Tibial nerve (tissue), 4 donors: ENCODE measurements around the gene SEC61A2. TPM values are rescaled to one million over a fixed set of nuclear protein-coding genes. Genes with fewer than 3 reads are reported as not detected.

Source experiments
- DNase-seq, 2 donors: peaks; one replicate each; pipeline ENCODE4 v3.0.0-alpha.2; 2019; ENCODE audit warnings: low spot score in 2 of 2
- H3K27ac ChIP-seq, 4 donors: fragments of 200-600 bp; sonication (generic) in 3 of 4; one replicate each; pipeline ENCODE4 v1.5.1; 2017 to 2019; ENCODE audit warnings: mild to moderate bottlenecking in 1 of 4
- H3K27me3 ChIP-seq, 2 donors: fragments of 200-600 bp; sonication (generic) in 1 of 2; one replicate each; pipeline versions ENCODE4 v1.5.1 to v1.6.0; 2017 to 2019
- H3K36me3 ChIP-seq, 3 donors: fragments of 200-600 bp; sonication (generic); one replicate each; pipeline ENCODE4 v1.5.1; 2018 to 2019
- H3K4me1 ChIP-seq, 4 donors: fragments of 200-600 bp; sonication (generic) in 3 of 4; one replicate each; pipeline ENCODE4 v1.5.1; 2017 to 2019
- H3K4me3 ChIP-seq, 4 donors: fragments of 200-600 bp; sonication (generic) in 3 of 4; one replicate each; pipeline ENCODE4 v1.5.1; 2017 to 2019; ENCODE audit warnings: mild to moderate bottlenecking in 1 of 4, moderate library complexity in 1 of 4
- H3K9me3 ChIP-seq, 4 donors: fragments of 200-600 bp; sonication (generic) in 3 of 4; one replicate each; pipeline ENCODE4 v1.5.1; 2017 to 2019
- CTCF ChIP-seq, 5 experiments: fragments of 200-600 bp in 3 of 5; fragments of 450-650 bp in 2 of 5; sonication (generic) in 3 of 5; IDR thresholded peaks; one replicate each; pipeline ENCODE4 v1.5.1; 2016 to 2019; ENCODE audit warnings: antibody characterized with exemption in 5 of 5, mild to moderate bottlenecking in 3 of 5, moderate library complexity in 2 of 5
- EP300 ChIP-seq, 2 donors: sonication (generic); formaldehyde crosslinking; IDR thresholded peaks; one replicate each; pipeline ENCODE4 v1.6.1; 2017; ENCODE audit warnings: antibody characterized with exemption in 2 of 2, mild to moderate bottlenecking in 1 of 2
- POLR2A ChIP-seq, 2 donors: fragments of 450-650 bp; IDR thresholded peaks; one replicate each; pipeline ENCODE4 v1.6.1; 2017; ENCODE audit warnings: antibody characterized with exemption in 2 of 2, mild to moderate bottlenecking in 2 of 2, moderate library complexity in 2 of 2
- WGBS, 2 donors: methylation state at CpG; one replicate each; pipeline ENCODE4 v1.1.5; 2018; 5-methylcytosine and 5-hydroxymethylcytosine counted together
- total RNA-seq, 4 donors: library from RNA; depleted of rRNA; stranded (reverse); fragments of >200 nt; gene quantifications; one replicate each; pipeline ENCODE4 v1.1.0, GENCODE V29; 2016

SEC61A2 gene
- total RNA-seq, 4 donors from 2014 or later, result 9.0 to 12.7 (median 10.9) TPM

- H3K4me1 ChIP-seq, result peaks cover 0 to 64% (median 33%) of the 10 kb centered on the region in 4 donors
- peak overlapping the region; percentile 50 to 90 (median 76) for H3K4me3 ChIP-seq
- no peak for DNase-seq
- no peaks in the 10 kb centered on the region for H3K27me3 ChIP-seq
- 0 to 1% methylated on average over 12 of the region's 12 CpGs for WGBS, 2 donors
- TF ChIP-seq POLR2A (IDR thresholded peaks at IDR 0.05) (no peak), CTCF (IDR thresholded peaks at IDR 0.05) (no peak)
- H3K9me3 ChIP-seq, result no peaks in the 10 kb centered on the region
- peaks cover 0 to 15% (median 0%) of the 10 kb centered on the region in 3 donors for H3K36me3 ChIP-seq
- peak overlapping the region; percentile 69 to 97 (median 90) for H3K27ac ChIP-seq
Observed at GRCh38 chr10:12195281-12195602, 65.8 kb downstream of the SEC61A2 start.

GRCh38 chr10:12195603-12196506, 66.4 kb downstream of the SEC61A2 start, which contains the start of the genes CDC123 and NUDT5:
Gene CDC123 (plus strand): TSS chr10:12196188. CDS start chr10:12196246, 58 bp downstream.
Gene NUDT5 (minus strand): TSS chr10:12195891. CDS start chr10:12186291, 9,600 bp downstream.
- H3K9me3 ChIP-seq, result no peaks in the 10 kb centered on the region
- H3K4me3 ChIP-seq, result peak within 1 kb of the TSS; percentile 50 to 90 (median 76)
- WGBS, 2 donors, result 0% methylated on average over 62 of the region's 62 CpGs
- H3K27me3 ChIP-seq, result no peaks in the 10 kb centered on the region
- TF ChIP-seq CTCF (IDR thresholded peaks at IDR 0.05) (peak in 2 of 5 experiments; percentile 9 to 47), EP300 (IDR thresholded peaks at IDR 0.05) (peak in 1 of 2 donors; percentile 93), POLR2A (IDR thresholded peaks at IDR 0.05) (peak in 1 of 2 donors; percentile 28)
- peaks cover 0 to 21% (median 3%) of the 10 kb centered on the region in 3 donors for H3K36me3 ChIP-seq
- peak; percentile 58 to 81 for DNase-seq
- H3K27ac ChIP-seq, result peak within 1 kb of the TSS; percentile 69 to 97 (median 90)
- peaks cover 0 to 64% (median 33%) of the 10 kb centered on the region in 4 donors for H3K4me1 ChIP-seq

- Histone ChIP-seq H3K27ac (peak overlapping the region; percentile 69 to 97 (median 90)), H3K27me3 (no peaks in the 10 kb centered on the region), H3K4me3 (peak overlapping the region; percentile 50 to 90 (median 76)), H3K36me3 (peaks cover 0 to 28% (median 3%) of the 10 kb centered on the region in 3 donors), H3K9me3 (no peaks in the 10 kb centered on the region), H3K4me1 (peaks cover 0 to 65% (median 33%) of the 10 kb centered on the region in 4 donors)
- no peak for TF ChIP-seq EP300 (IDR thresholded peaks at IDR 0.05)
- no peak for TF ChIP-seq POLR2A (IDR thresholded peaks at IDR 0.05)
- TF ChIP-seq CTCF (IDR thresholded peaks at IDR 0.05), result no peak
- WGBS, 2 donors, result 8% methylated on average over 15 of the region's 15 CpGs
- no peak for DNase-seq
Observed at GRCh38 chr10:12196531-12197211, 67.2 kb downstream of the SEC61A2 start.

- WGBS, 2 donors, result 91 to 94% methylated on average over 2 of the region's 2 CpGs
- H3K4me3 ChIP-seq, result no peak overlapping the region
- H3K27ac ChIP-seq, result no peak overlapping the region
- no peaks in the 10 kb centered on the region for H3K27me3 ChIP-seq
- TF ChIP-seq EP300 (IDR thresholded peaks at IDR 0.05) (no peak), CTCF (IDR thresholded peaks at IDR 0.05) (no peak), POLR2A (IDR thresholded peaks at IDR 0.05) (no peak)
- no peaks in the 10 kb centered on the region for H3K9me3 ChIP-seq
- peaks cover 0 to 42% (median 8%) of the 10 kb centered on the region in 3 donors for H3K36me3 ChIP-seq
- no peak for DNase-seq
- H3K4me1 ChIP-seq, result peaks cover 0 to 51% (median 29%) of the 10 kb centered on the region in 4 donors
Observed at GRCh38 chr10:12198156-12198555, 68.7 kb downstream of the SEC61A2 start.
